Umbilical cord (tissue), 2 donors: ENCODE data around the gene SERPINF2. TPM values are rescaled to one million over a fixed set of nuclear protein-coding genes. Genes with fewer than 3 reads are reported as not detected.
A peak's percentile ranks its signal among the peaks of the same experiment; 100 is the strongest.
"Not testable (repeated sequence)": the region's sequence is repeated elsewhere in the genome, so short reads cannot be mapped to it uniquely, and the experiment has no call there.

Source experiments
- DNase-seq: peaks from one replicate; pipeline ENCODE4 v3.0.0-alpha.2; 2015; ENCODE audit warnings: low spot score
- total RNA-seq: library from RNA; depleted of rRNA; stranded (reverse); fragments of >200 nt; gene quantifications from one replicate; pipeline ENCODE4 v1.2.3, GENCODE V29; 2014; ENCODE audit warnings: low replicate concordance; ENCODE audit not compliant: insufficient read depth

SERPINF2 gene
- total RNA-seq, 1 donor from 2014 or later: 0.72 TPM

DNA sequence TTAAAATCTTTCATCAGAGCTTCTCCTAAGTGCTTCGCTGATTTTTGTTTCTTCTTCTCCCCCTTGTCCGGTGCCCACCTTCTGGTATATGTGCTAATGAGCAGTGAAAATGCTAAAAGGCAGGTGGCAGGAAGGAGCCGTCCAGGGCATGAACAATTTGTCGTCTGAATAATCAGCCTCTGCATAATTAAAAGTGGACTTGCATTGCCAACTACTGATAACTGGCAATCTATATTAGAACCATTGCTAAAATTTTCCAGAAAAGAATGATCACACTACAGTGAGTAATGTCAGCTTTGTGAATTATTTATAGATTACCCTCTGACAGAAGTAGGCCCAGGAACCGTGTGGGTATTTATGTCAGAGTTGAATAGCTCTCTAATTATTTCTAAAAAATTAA is 47.3 kb downstream of the SERPINF2 start:
- no peak for DNase-seq

DNA sequence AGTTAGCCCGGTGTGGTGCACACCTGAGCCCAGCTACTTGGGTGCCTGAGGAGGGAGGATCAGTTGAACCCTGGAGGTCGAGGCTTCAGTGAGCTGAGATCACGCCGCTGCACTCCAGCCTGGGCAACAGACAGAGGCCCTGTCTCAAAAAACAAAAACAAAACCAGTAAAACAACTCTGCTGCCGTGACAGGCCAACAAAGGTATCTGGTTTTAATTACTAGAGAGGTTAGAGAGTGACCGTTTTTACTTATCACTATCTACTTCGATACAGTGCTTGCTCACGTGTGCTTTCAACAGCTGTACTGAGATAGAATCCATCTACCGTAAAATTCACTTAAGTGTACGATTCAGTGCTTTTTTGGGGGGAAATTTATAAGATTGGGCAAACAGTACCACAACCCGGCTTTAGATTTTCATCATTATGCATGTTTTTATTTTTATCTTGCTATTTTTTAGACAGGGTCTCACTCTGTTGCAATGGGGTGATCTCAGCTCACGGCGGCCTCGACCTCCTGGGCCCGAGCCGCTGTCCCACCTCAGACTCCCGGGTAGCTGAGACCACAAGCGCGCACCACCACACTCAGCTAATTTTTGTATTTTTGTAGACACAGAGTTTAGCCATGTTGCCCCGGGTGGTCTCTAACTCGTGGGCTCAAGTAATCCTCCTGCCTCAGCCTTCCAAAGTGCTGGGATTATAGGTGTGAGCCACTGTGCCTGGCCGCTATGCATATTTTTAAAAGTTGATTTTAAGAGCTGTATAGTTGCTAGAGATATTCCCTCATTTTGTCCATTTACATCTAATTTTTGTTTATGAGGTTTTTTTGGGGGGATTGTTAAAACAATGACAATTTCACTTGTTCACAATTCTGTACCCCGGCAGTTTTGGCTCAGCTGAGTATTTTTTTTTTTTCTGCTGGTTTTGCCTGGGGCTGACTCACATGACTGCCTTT is 50.1 kb downstream of the SERPINF2 start:
- no peak for DNase-seq

- DNase-seq: no peak
Measured at GRCh38 chr17:1793447-1793806, 50.8 kb downstream of the SERPINF2 start.

GRCh38 chr17:1796800-1797199 is 54.1 kb downstream of the SERPINF2 start:
- peak; percentile 35 for DNase-seq

DNA sequence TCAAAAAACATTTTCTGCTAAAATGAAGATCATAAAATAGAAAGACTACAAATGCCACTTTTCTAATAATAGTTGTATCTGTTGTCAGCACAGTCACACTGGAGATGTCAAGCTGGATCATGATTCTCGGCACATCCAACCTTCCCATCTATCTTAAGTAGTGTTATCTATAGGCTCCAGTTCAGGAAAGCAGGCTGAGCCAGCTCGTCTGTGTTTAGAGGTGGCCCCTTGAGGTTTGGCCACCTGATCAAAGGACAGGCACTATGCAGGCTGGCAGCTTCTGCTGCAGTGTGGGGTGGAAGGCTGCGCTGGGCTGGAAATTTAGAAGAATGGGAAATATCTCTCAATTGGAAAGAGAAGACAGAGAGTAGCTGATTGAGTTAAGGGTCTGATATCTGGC is 54.7 kb downstream of the SERPINF2 start:
- no peak for DNase-seq

- not testable (repeated sequence) for DNase-seq
Measured at GRCh38 chr17:1797846-1798245, 55.2 kb downstream of the SERPINF2 start.

- DNase-seq: no peak
Measured at GRCh38 chr17:1800240-1800639, 57.6 kb downstream of the SERPINF2 start.

DNA sequence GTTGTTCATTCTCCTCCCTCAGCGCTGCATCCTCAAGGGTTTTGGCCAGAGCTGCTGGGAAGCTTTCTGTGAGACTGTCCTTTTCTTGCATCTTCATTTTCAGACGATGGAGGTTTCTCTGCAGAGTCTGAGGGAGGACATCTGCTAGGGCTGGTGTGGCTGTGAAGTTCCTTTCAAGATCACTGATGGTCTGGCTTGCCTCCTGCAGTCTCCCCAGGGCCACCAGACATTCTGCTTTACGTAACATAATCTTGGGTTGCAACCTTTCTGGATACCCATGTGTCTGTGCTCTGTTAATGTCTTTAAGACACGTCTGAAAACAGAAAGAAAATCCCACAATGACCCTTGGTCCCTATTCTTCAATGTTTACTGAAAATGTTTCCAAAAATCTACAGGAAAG is 58.0 kb downstream of the SERPINF2 start:
- peak; percentile 59 for DNase-seq

- no peak for DNase-seq
Measured at GRCh38 chr17:1802429-1802828, 59.8 kb downstream of the SERPINF2 start.

DNA sequence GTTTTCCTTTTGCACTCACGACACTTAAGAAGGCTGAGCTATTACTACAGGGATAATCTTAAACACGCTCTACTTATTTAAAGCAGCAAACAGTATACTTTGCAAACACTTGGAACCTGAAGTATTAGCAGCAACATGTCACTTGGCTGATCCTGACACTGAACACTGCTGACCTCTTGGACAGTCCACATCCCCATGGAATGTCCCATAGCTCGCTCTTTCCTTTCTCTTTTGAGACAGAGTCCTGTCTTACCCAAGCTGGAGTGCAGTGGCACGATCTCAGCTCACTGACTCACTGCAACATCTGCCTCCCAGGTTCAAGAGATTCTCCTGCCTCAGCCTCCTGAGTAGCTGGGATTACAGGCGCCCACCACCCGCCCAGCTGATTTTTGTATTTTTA is 60.6 kb downstream of the SERPINF2 start:
- DNase-seq: no peak

Other genes starting within 250 kb of the SERPINF2 start
- 19.3 TPM for gene INPP5K, start 226.3 kb upstream of the SERPINF2 start, total RNA-seq
- 8.4 TPM for gene PITPNA, start 180.1 kb upstream of the SERPINF2 start, total RNA-seq
- 11.6 TPM for gene SLC43A2, start 114.0 kb upstream of the SERPINF2 start, total RNA-seq
- 8.4 TPM for gene SCARF1, start 97.1 kb upstream of the SERPINF2 start, total RNA-seq
- gene RILP, start 93.0 kb upstream of the SERPINF2 start, total RNA-seq: 3.4 TPM
- 87.6 TPM for gene PRPF8, start 58.0 kb upstream of the SERPINF2 start, total RNA-seq
- gene TLCD2, start 32.5 kb upstream of the SERPINF2 start, total RNA-seq: 5.8 TPM
- 12.0 TPM for gene WDR81, start 18.2 kb upstream of the SERPINF2 start, total RNA-seq
- gene SERPINF1, start 19.2 kb downstream of the SERPINF2 start, total RNA-seq: 191 TPM
- 42.9 TPM for gene SMYD4, start 87.0 kb downstream of the SERPINF2 start, total RNA-seq
- gene RPA1, start 87.1 kb downstream of the SERPINF2 start, total RNA-seq: 22.4 TPM